Erythroblast (primary cell): ENCODE measurements around the gene MECP2.

Experiments used
- GATA1 ChIP-seq: IDR thresholded peaks from 2 replicates; pipeline ENCODE4 v1.6.1; 2011; ENCODE audit warnings: low read depth, mild to moderate bottlenecking, control low read depth, low read length, moderate library complexity
- POLR2A ChIP-seq: IDR thresholded peaks from 2 replicates; pipeline ENCODE4 v1.6.1; 2011; ENCODE audit warnings: mild to moderate bottlenecking, low read length

GRCh38 chrX:154046940-154047610 lies 50.4 kb downstream of the MECP2 start:
- TF ChIP-seq POLR2A (no peak), GATA1 (no peak)
